HFFc6 (cell line): ENCODE measurements around the gene PEPD. TPM values are rescaled to one million over a fixed set of nuclear protein-coding genes. Genes with fewer than 3 reads are reported as not detected.

Experiments used
- DNase-seq: peaks from one replicate; pipeline ENCODE4 v3.0.0-alpha.2; 2018
- H3K27ac Mint-ChIP-seq: 2 replicates; pipeline ENCODE4 v1.8.0; 2020; ENCODE audit warnings: mild to moderate bottlenecking, mixed read lengths
- H3K27me3 Mint-ChIP-seq: 2 replicates; pipeline ENCODE4 v1.8.0; 2021; ENCODE audit warnings: mild to moderate bottlenecking, moderate library complexity, mixed read lengths; ENCODE audit not compliant: insufficient read depth
- H3K36me3 Mint-ChIP-seq: 2 replicates; pipeline ENCODE4 v1.8.0; 2021; ENCODE audit warnings: low read depth, mixed read lengths
- H3K4me1 Mint-ChIP-seq: 2 replicates; pipeline ENCODE4 v1.8.0; 2020; ENCODE audit warnings: low read depth, mixed read lengths
- H3K4me3 Mint-ChIP-seq: 2 replicates; pipeline ENCODE4 v1.8.0; 2020; ENCODE audit warnings: mild to moderate bottlenecking, moderate library complexity, mixed read lengths
- H3K9me3 Mint-ChIP-seq: 2 replicates; pipeline ENCODE4 v1.8.0; 2020; ENCODE audit warnings: mild to moderate bottlenecking, mixed read lengths
- CTCF ChIP-seq: fragments of 200-600 bp; sonication (generic); IDR thresholded peaks from 2 replicates; pipeline ENCODE4 v1.5.0; 2021; ENCODE audit warnings: antibody characterized with exemption, mild to moderate bottlenecking
- total RNA-seq, 6 experiments: library from RNA; stranded (reverse); fragmentation: NEBNext Ultra II Directional; extraction: Animal tissue kit (Norgen Biotek cat#: 25700); gene quantifications; 2 replicates in 1 of 6; 3 replicates in 5 of 6; pipeline ENCODE4 v1.2.3, GENCODE V29; 2021

The PEPD gene
- total RNA-seq, 6 experiments from 2014 or later = 57.0 to 76.9 (median 67.6) TPM

- TF ChIP-seq CTCF = no peak
- H3K9me3 Mint-ChIP-seq = no peaks in the 10 kb centered on the region
- DNase-seq = no peak
Observed at GRCh38 chr19:33498391-33499000, 23.1 kb downstream of the PEPD start.

GRCh38 chr19:33497778-33498175, 23.8 kb downstream of the PEPD start:
- H3K4me1 Mint-ChIP-seq = no peaks in the 10 kb centered on the region
- H3K27me3 Mint-ChIP-seq = peaks cover 1% of the 10 kb centered on the region
- H3K9me3 Mint-ChIP-seq = no peaks in the 10 kb centered on the region
- DNase-seq = no peak
- no peak for TF ChIP-seq CTCF
- no peak overlapping the region for H3K27ac Mint-ChIP-seq
- no peak overlapping the region for H3K4me3 Mint-ChIP-seq
- no peaks in the 10 kb centered on the region for H3K36me3 Mint-ChIP-seq

More at GRCh38 chr19:33498391-33499000, 23.1 kb downstream of the PEPD start:
- Mint-ChIP-seq H3K27me3 (peaks cover 1% of the 10 kb centered on the region), H3K36me3 (no peaks in the 10 kb centered on the region), H3K4me1 (no peaks in the 10 kb centered on the region), H3K4me3 (no peak overlapping the region), H3K27ac (no peak overlapping the region)

DNA sequence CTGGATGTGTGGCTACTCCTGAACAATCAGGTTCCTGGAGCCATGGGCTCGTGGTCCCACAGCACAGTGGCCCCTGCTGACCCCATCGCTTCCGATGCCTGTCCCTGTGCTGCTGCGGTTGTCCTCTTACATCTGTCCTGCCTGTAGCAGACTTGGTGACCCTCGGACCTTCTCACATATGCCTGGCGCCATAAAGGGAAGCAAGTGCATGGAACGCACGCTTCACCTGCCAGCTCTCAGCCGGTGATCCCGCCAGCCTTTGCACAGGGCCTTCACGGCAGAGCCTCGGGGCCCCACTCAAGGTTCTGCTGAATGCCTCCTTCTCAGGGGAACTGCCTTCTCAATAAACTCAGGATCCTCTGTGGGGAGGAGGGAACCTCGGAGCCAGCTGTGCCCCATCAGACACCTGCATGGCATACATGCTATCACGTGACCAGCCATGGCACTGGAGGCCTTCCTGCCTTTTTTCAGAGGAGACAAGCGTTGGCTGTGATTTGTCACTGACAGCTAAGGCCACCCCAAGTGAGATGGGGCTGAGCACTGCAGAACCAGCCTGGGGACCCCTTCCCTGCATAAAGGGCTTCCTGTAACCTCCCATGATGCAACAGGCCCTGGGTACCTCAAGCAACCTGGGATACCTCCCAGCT, 24.3 kb downstream of the PEPD start:
- Mint-ChIP-seq H3K27me3 (peaks cover 1% of the 10 kb centered on the region), H3K36me3 (no peaks in the 10 kb centered on the region), H3K27ac (no peak overlapping the region), H3K4me1 (no peaks in the 10 kb centered on the region), H3K9me3 (no peaks in the 10 kb centered on the region), H3K4me3 (no peak overlapping the region)
- TF ChIP-seq CTCF = no peak
- DNase-seq = no peak

- no peak overlapping the region for H3K27ac Mint-ChIP-seq
- DNase-seq = no peak
- H3K4me1 Mint-ChIP-seq = no peaks in the 10 kb centered on the region
- no peaks in the 10 kb centered on the region for H3K36me3 Mint-ChIP-seq
- H3K4me3 Mint-ChIP-seq = no peak overlapping the region
- H3K9me3 Mint-ChIP-seq = no peaks in the 10 kb centered on the region
- H3K27me3 Mint-ChIP-seq = peaks cover 4% of the 10 kb centered on the region
- no peak for TF ChIP-seq CTCF
Observed at GRCh38 chr19:33496038-33496895, 25.3 kb downstream of the PEPD start.

DNA sequence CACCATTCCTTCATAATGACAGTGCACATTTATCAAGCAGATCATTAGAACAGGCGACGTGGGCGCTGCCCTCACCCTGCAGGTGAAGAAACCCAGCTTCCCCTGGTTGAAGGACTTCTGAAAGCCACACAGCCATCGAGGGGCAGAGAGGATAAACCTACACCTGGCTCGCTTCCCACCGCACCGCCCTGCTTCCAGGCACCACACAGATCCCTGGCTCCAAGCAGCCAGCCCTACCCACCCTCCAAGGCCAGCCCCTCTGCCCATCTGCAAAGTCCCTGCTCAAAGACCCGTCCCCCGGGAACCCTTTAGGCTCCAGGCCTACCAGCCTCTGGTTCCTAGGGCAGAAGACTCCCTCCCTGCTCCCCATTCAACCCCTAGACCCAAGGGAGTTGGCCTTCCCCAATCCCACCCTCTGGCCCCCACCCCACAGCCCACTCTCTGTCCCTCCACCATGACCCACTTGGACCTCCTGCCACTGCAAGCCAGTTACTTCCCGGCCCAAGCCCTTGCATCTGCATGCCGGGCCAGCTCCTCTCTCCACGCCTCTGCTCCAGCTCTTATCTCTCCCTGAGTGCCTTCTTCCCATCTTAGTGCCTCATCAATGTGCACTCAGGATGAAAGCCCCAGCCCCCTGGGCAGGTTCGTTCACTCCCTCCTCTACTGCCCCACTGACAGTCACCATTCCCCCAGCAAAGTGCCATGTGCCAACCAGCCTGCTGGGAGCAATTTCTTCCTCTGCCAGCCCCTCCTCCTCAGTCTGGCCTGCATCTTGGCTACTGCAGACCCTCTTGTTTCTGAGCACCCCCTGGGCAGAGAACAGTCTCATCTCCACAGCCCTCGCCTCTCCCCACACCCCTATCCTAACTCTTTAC, 28.0 kb downstream of the PEPD start:
- no peaks in the 10 kb centered on the region for H3K36me3 Mint-ChIP-seq
- H3K9me3 Mint-ChIP-seq = no peaks in the 10 kb centered on the region
- no peak overlapping the region for H3K27ac Mint-ChIP-seq
- peaks cover 2% of the 10 kb centered on the region for H3K27me3 Mint-ChIP-seq
- no peak for TF ChIP-seq CTCF
- DNase-seq = no peak
- no peaks in the 10 kb centered on the region for H3K4me1 Mint-ChIP-seq
- H3K4me3 Mint-ChIP-seq = no peak overlapping the region
